ENCODE data around the gene PPP1R9A.

PPP1R9A gene

GRCh38 chr7:94888995-94889523 lies 18.3 kb upstream of the PPP1R9A start:
- Histone ChIP-seq H3K36me3 (ENCODE audit: control insufficient read depth in 5 of 5, insufficient read depth in 5 of 5, low read length in 5 of 5) (no peaks in the 10 kb centered on the region), H3K27me3 (ENCODE audit: control insufficient read depth in 5 of 5, insufficient read depth in 4 of 5, low read length in 5 of 5) (no peaks in the 10 kb centered on the region), H3K4me3 (ENCODE audit: low read depth in 1 of 5, low read length in 5 of 5) (no peak overlapping the region), H3K4me1 (ENCODE audit: control insufficient read depth in 5 of 5, insufficient read depth in 5 of 5, low read length in 5 of 5) (peaks cover 0 to 16% (median 5%) of the 10 kb centered on the region in 5 donors), H3K9ac (ENCODE audit: low read length in 5 of 5) (no peak overlapping the region), H3K9me3 (ENCODE audit: control insufficient read depth in 5 of 5, low read length in 5 of 5) (no peaks in the 10 kb centered on the region), H3K27ac (ENCODE audit: low read depth, low read length) (no peak overlapping the region)

DNA sequence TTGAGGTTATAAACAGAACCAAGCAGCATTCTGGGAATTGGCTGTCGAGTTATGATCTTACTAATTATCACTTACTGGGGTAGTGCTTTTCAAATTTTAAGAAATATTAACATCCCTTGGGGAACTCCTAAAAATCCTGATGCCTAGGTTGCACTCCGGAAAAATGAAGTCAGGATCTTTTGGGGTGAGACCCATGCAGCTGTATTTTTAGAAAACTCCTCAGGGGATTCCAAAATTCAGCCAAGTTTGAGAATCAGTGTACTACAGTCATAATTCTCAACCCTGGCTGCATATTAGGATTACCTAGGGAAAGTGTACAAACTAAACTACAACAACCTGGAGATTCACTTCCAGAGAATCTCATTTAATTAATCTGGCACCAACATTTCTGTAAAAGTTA lies 17.2 kb upstream of the PPP1R9A start:
- peaks cover 0 to 16% (median 5%) of the 10 kb centered on the region in 5 donors for H3K4me1 ChIP-seq (ENCODE audit: control insufficient read depth in 5 of 5, insufficient read depth in 5 of 5, low read length in 5 of 5)
- no peaks in the 10 kb centered on the region for H3K9me3 ChIP-seq (ENCODE audit: control insufficient read depth in 5 of 5, low read length in 5 of 5)

GRCh38 chr7:94893661-94894060 lies 13.7 kb upstream of the PPP1R9A start:
- Histone ChIP-seq H3K36me3 (ENCODE audit: control insufficient read depth in 5 of 5, insufficient read depth in 5 of 5, low read length in 5 of 5) (no peaks in the 10 kb centered on the region), H3K9ac (ENCODE audit: low read length in 5 of 5) (no peak overlapping the region), H3K27me3 (ENCODE audit: control insufficient read depth in 5 of 5, insufficient read depth in 4 of 5, low read length in 5 of 5) (no peaks in the 10 kb centered on the region), H3K9me3 (ENCODE audit: control insufficient read depth in 5 of 5, low read length in 5 of 5) (no peaks in the 10 kb centered on the region), H3K4me1 (ENCODE audit: control insufficient read depth in 5 of 5, insufficient read depth in 5 of 5, low read length in 5 of 5) (peaks cover 0 to 11% (median 3%) of the 10 kb centered on the region in 5 donors), H3K27ac (ENCODE audit: low read depth, low read length) (no peak overlapping the region), H3K4me3 (ENCODE audit: low read depth in 1 of 5, low read length in 5 of 5) (no peak overlapping the region)

More for the DNA sequence above, 17.2 kb upstream of the PPP1R9A start:
- H3K27me3 ChIP-seq (ENCODE audit: control insufficient read depth in 5 of 5, insufficient read depth in 4 of 5, low read length in 5 of 5) = no peaks in the 10 kb centered on the region
- no peak overlapping the region for H3K4me3 ChIP-seq (ENCODE audit: low read depth in 1 of 5, low read length in 5 of 5)
- H3K9ac ChIP-seq (ENCODE audit: low read length in 5 of 5) = no peak overlapping the region
- H3K36me3 ChIP-seq (ENCODE audit: control insufficient read depth in 5 of 5, insufficient read depth in 5 of 5, low read length in 5 of 5) = no peaks in the 10 kb centered on the region
- H3K27ac ChIP-seq (ENCODE audit: low read depth, low read length) = no peak overlapping the region

- Histone ChIP-seq H3K9ac (ENCODE audit: low read length in 5 of 5) (no peak overlapping the region), H3K36me3 (ENCODE audit: control insufficient read depth in 5 of 5, insufficient read depth in 5 of 5, low read length in 5 of 5) (no peaks in the 10 kb centered on the region), H3K27me3 (ENCODE audit: control insufficient read depth in 5 of 5, insufficient read depth in 4 of 5, low read length in 5 of 5) (no peaks in the 10 kb centered on the region), H3K27ac (ENCODE audit: low read depth, low read length) (no peak overlapping the region), H3K4me3 (ENCODE audit: low read depth in 1 of 5, low read length in 5 of 5) (no peak overlapping the region), H3K9me3 (ENCODE audit: control insufficient read depth in 5 of 5, low read length in 5 of 5) (no peaks in the 10 kb centered on the region), H3K4me1 (ENCODE audit: control insufficient read depth in 5 of 5, insufficient read depth in 5 of 5, low read length in 5 of 5) (peaks cover 0 to 6% (median 0%) of the 10 kb centered on the region in 5 donors)
Measured at GRCh38 chr7:94897541-94897940, 9.9 kb upstream of the PPP1R9A start.

- no peak overlapping the region for H3K27ac ChIP-seq (ENCODE audit: low read depth, low read length)
- H3K36me3 ChIP-seq (ENCODE audit: control insufficient read depth in 5 of 5, insufficient read depth in 5 of 5, low read length in 5 of 5) = no peaks in the 10 kb centered on the region
- no peak overlapping the region for H3K9ac ChIP-seq (ENCODE audit: low read length in 5 of 5)
- no peaks in the 10 kb centered on the region for H3K27me3 ChIP-seq (ENCODE audit: control insufficient read depth in 5 of 5, insufficient read depth in 4 of 5, low read length in 5 of 5)
- H3K4me1 ChIP-seq (ENCODE audit: control insufficient read depth in 5 of 5, insufficient read depth in 5 of 5, low read length in 5 of 5) = peaks cover 0 to 6% (median 0%) of the 10 kb centered on the region in 5 donors
- no peak overlapping the region for H3K4me3 ChIP-seq (ENCODE audit: low read depth in 1 of 5, low read length in 5 of 5)
- no peaks in the 10 kb centered on the region for H3K9me3 ChIP-seq (ENCODE audit: control insufficient read depth in 5 of 5, low read length in 5 of 5)
Measured at GRCh38 chr7:94898340-94898739, 9.1 kb upstream of the PPP1R9A start.

DNA sequence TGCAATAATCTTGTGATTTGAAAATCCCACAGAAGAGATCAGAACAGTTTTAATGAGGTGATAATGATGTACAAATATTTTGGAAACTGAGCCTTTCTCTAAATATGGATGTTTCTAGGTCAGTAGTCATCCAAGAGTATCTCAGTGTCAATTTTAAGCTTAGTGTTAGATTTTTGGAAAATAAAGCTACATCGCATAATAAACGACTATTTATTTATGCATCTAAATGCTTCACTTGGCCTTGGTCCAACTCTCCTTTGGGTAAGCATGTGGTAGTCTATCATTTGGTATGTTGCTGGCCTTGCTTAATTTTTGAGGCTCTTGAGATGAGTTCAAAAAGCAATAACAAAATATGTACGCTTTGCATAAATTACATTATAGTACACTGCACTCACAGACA lies 5.4 kb upstream of the PPP1R9A start:
- Histone ChIP-seq H3K27me3 (ENCODE audit: control insufficient read depth in 5 of 5, insufficient read depth in 4 of 5, low read length in 5 of 5) (no peaks in the 10 kb centered on the region), H3K9ac (ENCODE audit: low read length in 5 of 5) (no peak overlapping the region), H3K4me1 (ENCODE audit: control insufficient read depth in 5 of 5, insufficient read depth in 5 of 5, low read length in 5 of 5) (peaks cover 0 to 4% (median 0%) of the 10 kb centered on the region in 5 donors), H3K4me3 (ENCODE audit: low read depth in 1 of 5, low read length in 5 of 5) (no peak overlapping the region), H3K36me3 (ENCODE audit: control insufficient read depth in 5 of 5, insufficient read depth in 5 of 5, low read length in 5 of 5) (no peaks in the 10 kb centered on the region), H3K9me3 (ENCODE audit: control insufficient read depth in 5 of 5, low read length in 5 of 5) (no peaks in the 10 kb centered on the region), H3K27ac (ENCODE audit: low read depth, low read length) (no peak overlapping the region)

DNA sequence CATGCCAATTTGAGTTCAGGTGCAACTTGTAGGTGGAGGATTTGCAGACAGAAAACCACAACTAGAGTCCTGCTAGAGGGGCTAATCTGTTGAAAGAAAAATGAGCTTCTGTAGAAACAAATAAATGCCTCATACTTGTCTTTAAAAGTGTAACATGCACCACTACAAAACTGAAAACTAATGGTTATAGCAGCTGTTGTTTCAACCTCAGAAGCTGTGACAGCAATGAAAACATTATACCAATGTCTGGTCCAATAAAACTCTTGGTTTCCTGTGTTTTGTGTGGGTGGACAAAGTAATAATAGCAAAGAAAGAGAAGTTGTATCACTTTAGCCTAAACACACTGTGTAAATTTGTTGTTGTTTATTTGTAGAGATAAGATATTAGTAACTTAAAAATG lies 3.4 kb upstream of the PPP1R9A start:
- H3K9ac ChIP-seq (ENCODE audit: low read length in 5 of 5) = no peak overlapping the region
- no peak overlapping the region for H3K4me3 ChIP-seq (ENCODE audit: low read depth in 1 of 5, low read length in 5 of 5)
- H3K27me3 ChIP-seq (ENCODE audit: control insufficient read depth in 5 of 5, insufficient read depth in 4 of 5, low read length in 5 of 5) = peaks cover 0 to 3% (median 0%) of the 10 kb centered on the region in 5 donors
- H3K9me3 ChIP-seq (ENCODE audit: control insufficient read depth in 5 of 5, low read length in 5 of 5) = no peaks in the 10 kb centered on the region
- peaks cover 0 to 12% (median 9%) of the 10 kb centered on the region in 5 donors for H3K4me1 ChIP-seq (ENCODE audit: control insufficient read depth in 5 of 5, insufficient read depth in 5 of 5, low read length in 5 of 5)
- no peak overlapping the region for H3K27ac ChIP-seq (ENCODE audit: low read depth, low read length)
- H3K36me3 ChIP-seq (ENCODE audit: control insufficient read depth in 5 of 5, insufficient read depth in 5 of 5, low read length in 5 of 5) = no peaks in the 10 kb centered on the region

GRCh38 chr7:94904982-94905381 lies 2.4 kb upstream of the PPP1R9A start:
- peaks cover 0 to 3% (median 0%) of the 10 kb centered on the region in 5 donors for H3K27me3 ChIP-seq (ENCODE audit: control insufficient read depth in 5 of 5, insufficient read depth in 4 of 5, low read length in 5 of 5)
- H3K36me3 ChIP-seq (ENCODE audit: control insufficient read depth in 5 of 5, insufficient read depth in 5 of 5, low read length in 5 of 5) = no peaks in the 10 kb centered on the region
- no peak overlapping the region for H3K9ac ChIP-seq (ENCODE audit: low read length in 5 of 5)
- H3K9me3 ChIP-seq (ENCODE audit: control insufficient read depth in 5 of 5, low read length in 5 of 5) = no peaks in the 10 kb centered on the region
- no peak overlapping the region for H3K4me3 ChIP-seq (ENCODE audit: low read depth in 1 of 5, low read length in 5 of 5)
- peaks cover 0 to 17% (median 13%) of the 10 kb centered on the region in 5 donors for H3K4me1 ChIP-seq (ENCODE audit: control insufficient read depth in 5 of 5, insufficient read depth in 5 of 5, low read length in 5 of 5)
- H3K27ac ChIP-seq (ENCODE audit: low read depth, low read length) = no peak overlapping the region

DNA sequence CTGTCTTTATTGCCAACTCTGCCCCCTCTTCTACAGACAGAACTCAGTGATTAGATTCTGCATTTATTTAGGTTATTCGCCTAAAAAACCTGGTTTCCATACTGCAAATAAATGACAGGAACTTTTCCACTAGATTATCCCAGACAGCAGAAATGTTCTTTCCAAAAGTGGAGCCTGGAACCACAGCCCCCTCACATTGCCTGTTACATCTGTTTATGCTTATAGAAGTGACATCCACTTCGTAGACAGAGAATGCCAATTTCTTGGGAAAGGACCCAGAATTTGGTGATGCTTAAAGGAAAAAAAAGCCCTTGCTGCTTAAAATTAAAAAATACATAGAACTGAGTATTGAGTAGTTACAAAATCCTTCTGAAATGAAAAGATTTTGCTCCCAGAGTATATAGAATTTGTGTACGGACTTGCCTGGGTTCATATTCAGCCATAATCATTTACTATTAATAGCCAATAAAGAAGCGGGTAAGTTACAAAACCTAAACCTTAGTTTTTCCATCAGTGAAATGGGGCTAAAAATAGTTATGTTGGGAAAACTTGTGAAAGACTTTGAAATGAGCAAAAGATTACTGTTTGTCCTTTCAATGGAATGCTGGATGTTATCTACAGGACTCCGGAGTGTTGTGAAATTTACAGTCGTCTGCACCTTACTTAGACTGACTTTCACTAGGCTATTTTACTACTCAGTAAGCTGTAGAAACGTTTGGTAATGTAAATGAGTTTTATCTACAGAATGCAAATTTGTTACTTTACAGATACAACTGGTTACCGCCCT lies 1.1 kb upstream of the PPP1R9A start:
- Histone ChIP-seq H3K36me3 (ENCODE audit: control insufficient read depth in 5 of 5, insufficient read depth in 5 of 5, low read length in 5 of 5) (no peaks in the 10 kb centered on the region), H3K4me1 (ENCODE audit: control insufficient read depth in 5 of 5, insufficient read depth in 5 of 5, low read length in 5 of 5) (peaks cover 0 to 17% (median 13%) of the 10 kb centered on the region in 5 donors), H3K9me3 (ENCODE audit: control insufficient read depth in 5 of 5, low read length in 5 of 5) (no peaks in the 10 kb centered on the region), H3K27me3 (ENCODE audit: control insufficient read depth in 5 of 5, insufficient read depth in 4 of 5, low read length in 5 of 5) (peaks cover 0 to 3% (median 0%) of the 10 kb centered on the region in 5 donors), H3K4me3 (ENCODE audit: low read depth in 1 of 5, low read length in 5 of 5) (no peak overlapping the region), H3K9ac (ENCODE audit: low read length in 5 of 5) (no peak overlapping the region), H3K27ac (ENCODE audit: low read depth, low read length) (no peak overlapping the region)

DNA sequence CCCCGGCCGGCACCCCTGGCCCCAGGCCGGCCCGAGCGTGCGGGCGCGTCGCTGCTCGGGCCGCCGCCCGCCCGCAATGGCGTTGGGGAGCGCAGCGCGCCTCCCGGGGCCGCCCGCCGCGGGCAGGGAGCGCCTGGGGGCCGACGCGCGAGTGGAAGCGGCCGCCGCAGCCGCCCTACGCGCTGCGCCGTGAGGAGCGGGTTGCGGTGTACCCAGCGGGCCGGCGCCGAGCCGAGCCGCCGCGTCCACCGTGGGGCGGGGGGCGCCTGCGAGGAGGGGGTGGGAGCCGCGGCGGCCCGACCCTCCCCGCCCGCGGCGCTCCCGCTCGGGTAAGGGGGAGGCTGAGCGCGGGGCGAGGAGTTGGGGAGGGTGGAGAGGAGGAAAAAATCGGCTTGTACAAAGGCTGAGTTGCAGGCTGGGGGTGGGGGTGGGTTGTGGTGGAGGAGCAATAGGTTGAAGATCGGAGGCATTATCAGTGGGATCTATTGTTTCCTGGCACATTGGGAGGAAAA lies 473 bp downstream of the PPP1R9A start:
- Histone ChIP-seq H3K27me3 (ENCODE audit: control insufficient read depth in 5 of 5, insufficient read depth in 4 of 5, low read length in 5 of 5) (peaks cover 0 to 3% (median 0%) of the 10 kb centered on the region in 5 donors), H3K4me3 (ENCODE audit: low read depth in 1 of 5, low read length in 5 of 5) (peak overlapping the region; percentile 62 to 91 (median 79)), H3K36me3 (ENCODE audit: control insufficient read depth in 5 of 5, insufficient read depth in 5 of 5, low read length in 5 of 5) (no peaks in the 10 kb centered on the region), H3K9ac (ENCODE audit: low read length in 5 of 5) (peak overlapping the region in 3 of 5 donors; percentile 60 to 77 (median 65)), H3K9me3 (ENCODE audit: control insufficient read depth in 5 of 5, low read length in 5 of 5) (no peaks in the 10 kb centered on the region), H3K4me1 (ENCODE audit: control insufficient read depth in 5 of 5, insufficient read depth in 5 of 5, low read length in 5 of 5) (peaks cover 0 to 28% (median 17%) of the 10 kb centered on the region in 5 donors), H3K27ac (ENCODE audit: low read depth, low read length) (peak overlapping the region; percentile 66)

Measured in subcutaneous abdominal adipose tissue (tissue), 5 donors.